Activated naive CD4-positive, alpha-beta T cell treated with anti-CD3 and anti-CD28 coated beads, Interleukin-2, amount 10 ng/mL, durations not matched to agents 7 days and 5 days (primary cell): Measurements from ENCODE around the gene CAMK1G.

Source experiments
- CTCF ChIA-PET: fragments of 350-600 bp; sonication (Branson Sonifier 250); formaldehyde crosslinking; loops from one replicate; lab custom pipeline; 2021; ENCODE audit warnings: antibody characterized with exemption; lab: Charles Lee
- DNase-seq: peaks from one replicate; pipeline ENCODE4 v3.0.0-alpha.2; 2020
- H3K27ac Mint-ChIP-seq: one replicate; pipeline ENCODE4 v1.8.0; 2021; ENCODE audit warnings: mild to moderate bottlenecking, moderate library complexity, mixed read lengths
- H3K27me3 Mint-ChIP-seq: one replicate; pipeline ENCODE4 v1.8.0; 2021; ENCODE audit warnings: mild to moderate bottlenecking, mixed read lengths
- H3K36me3 Mint-ChIP-seq: one replicate; pipeline ENCODE4 v1.8.0; 2021; ENCODE audit warnings: mixed read lengths
- H3K4me1 Mint-ChIP-seq: one replicate; pipeline ENCODE4 v1.8.0; 2021; ENCODE audit warnings: mixed read lengths
- H3K4me3 Mint-ChIP-seq: one replicate; pipeline ENCODE4 v1.8.0; 2021; ENCODE audit warnings: mild to moderate bottlenecking, moderate library complexity, mixed read lengths
- H3K9me3 Mint-ChIP-seq: one replicate; pipeline ENCODE4 v1.8.0; 2021; ENCODE audit warnings: mixed read lengths

CAMK1G gene

GRCh38 chr1:209621741-209622655 lies 38.5 kb downstream of the CAMK1G start:
- H3K27ac Mint-ChIP-seq, result no peak overlapping the region
- H3K4me1 Mint-ChIP-seq, result peaks cover 10% of the 10 kb centered on the region
- DNase-seq, result no peak
- CTCF ChIA-PET, result interaction anchor here (1.4 kb wide), 1 partner anchor 56 kb away, joined by 6 read pairs; no protein-coding TSS in a partner anchor
- H3K9me3 Mint-ChIP-seq, result no peaks in the 10 kb centered on the region
- H3K36me3 Mint-ChIP-seq, result no peaks in the 10 kb centered on the region
- no peak overlapping the region for H3K4me3 Mint-ChIP-seq
- H3K27me3 Mint-ChIP-seq, result peaks cover 15% of the 10 kb centered on the region

DNA sequence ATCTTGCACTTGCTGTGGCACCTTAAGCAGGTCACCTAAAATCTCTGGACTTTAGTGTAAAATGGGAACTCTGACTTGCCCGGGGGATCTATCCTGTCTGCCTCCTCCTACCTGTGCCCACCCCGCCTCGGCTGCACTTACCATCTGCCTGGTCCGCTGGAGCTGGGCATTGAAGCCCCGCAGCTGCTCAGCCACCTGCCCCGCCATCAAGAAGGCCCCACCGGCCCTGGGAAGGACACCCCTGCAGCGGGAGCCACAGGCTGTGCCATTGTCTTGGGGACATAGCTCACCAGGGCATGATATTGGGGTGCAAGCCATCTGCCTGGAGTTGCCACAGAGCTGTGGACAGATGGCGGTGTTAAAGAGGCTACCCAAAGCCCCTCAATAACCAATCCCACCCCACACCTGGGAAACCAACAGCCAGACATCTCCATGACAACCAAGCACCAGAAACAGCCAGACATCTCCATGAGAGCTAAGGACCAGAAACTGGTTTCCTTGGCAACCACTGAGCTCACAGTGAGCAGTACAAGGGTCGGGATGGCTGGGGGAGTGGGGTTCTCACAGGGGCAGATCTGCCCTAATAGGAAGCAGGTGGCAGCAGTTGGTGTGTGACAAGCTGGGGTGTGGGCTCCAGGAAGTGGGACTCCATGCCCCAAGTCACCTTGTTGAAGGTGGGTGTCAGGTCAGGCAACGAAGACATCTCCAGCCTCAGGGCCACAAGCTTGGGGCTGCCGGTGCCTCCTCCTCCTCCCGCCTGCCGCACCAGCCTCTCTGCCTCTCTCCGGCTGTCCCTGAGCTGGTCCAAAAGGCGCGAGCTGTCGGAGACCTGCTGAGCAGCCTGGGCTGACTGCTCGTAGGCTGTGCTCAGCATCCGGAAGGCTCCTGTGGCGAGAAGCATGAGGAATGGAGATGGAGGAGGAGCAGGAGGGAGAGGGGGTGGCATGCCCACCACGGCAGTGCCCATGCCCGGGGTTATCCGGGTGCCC lies 39.6 kb downstream of the CAMK1G start:
- H3K9me3 Mint-ChIP-seq, result no peaks in the 10 kb centered on the region
- H3K36me3 Mint-ChIP-seq, result no peaks in the 10 kb centered on the region
- H3K4me3 Mint-ChIP-seq, result no peak overlapping the region
- no peak for DNase-seq
- peaks cover 20% of the 10 kb centered on the region for H3K27me3 Mint-ChIP-seq
- H3K27ac Mint-ChIP-seq, result no peak overlapping the region
- CTCF ChIA-PET, result interaction anchor here (1.3 to 2.6 kb wide), 6 partner anchors 16 to 68 kb away, joined by 3 to 9 read pairs (median 4); no protein-coding TSS in a partner anchor
- H3K4me1 Mint-ChIP-seq, result peaks cover 10% of the 10 kb centered on the region

GRCh38 chr1:209624558-209625549 lies 41.3 kb downstream of the CAMK1G start:
- Mint-ChIP-seq H3K27me3 (peaks cover 23% of the 10 kb centered on the region), H3K27ac (no peak overlapping the region), H3K36me3 (no peaks in the 10 kb centered on the region), H3K4me3 (no peak overlapping the region), H3K9me3 (no peaks in the 10 kb centered on the region), H3K4me1 (no peaks in the 10 kb centered on the region)
- no peak for DNase-seq
- CTCF ChIA-PET, result interaction anchor here (0.7 to 4.8 kb wide), 8 partner anchors 9 to 67 kb away, joined by 3 to 27 read pairs (median 4); no protein-coding TSS in a partner anchor

DNA sequence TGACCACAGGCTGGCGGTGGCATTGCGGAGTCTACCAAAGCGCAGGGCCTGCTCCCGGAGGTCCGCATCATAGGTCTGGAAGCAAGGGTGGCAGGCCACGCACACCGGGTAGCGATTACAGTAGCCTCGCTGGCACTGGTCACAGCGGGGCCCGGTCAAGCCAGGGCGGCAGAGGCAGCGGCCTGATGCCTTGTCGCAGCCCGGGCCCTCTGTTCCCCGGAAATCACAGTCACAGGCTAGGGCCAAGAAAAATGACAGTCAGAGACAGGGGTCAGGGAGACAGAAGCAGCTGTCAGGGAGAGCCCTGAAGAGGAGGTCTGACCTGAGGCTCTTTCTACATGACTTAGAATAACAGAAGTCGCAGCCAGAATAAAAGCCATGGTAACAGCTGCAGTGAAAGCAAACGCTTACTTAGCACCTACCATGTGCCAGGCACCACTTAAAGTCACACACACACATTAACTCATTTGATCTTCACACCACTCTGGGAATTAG lies 42.3 kb downstream of the CAMK1G start:
- H3K9me3 Mint-ChIP-seq, result no peaks in the 10 kb centered on the region
- no peaks in the 10 kb centered on the region for H3K36me3 Mint-ChIP-seq
- CTCF ChIA-PET, result interaction anchor here (1.1 to 7.3 kb wide), 5 partner anchors 10 to 56 kb away, joined by 3 to 62 read pairs (median 6); no protein-coding TSS in a partner anchor
- H3K27me3 Mint-ChIP-seq, result peaks cover 24% of the 10 kb centered on the region
- H3K4me3 Mint-ChIP-seq, result no peak overlapping the region
- DNase-seq, result no peak
- H3K4me1 Mint-ChIP-seq, result no peaks in the 10 kb centered on the region
- no peak overlapping the region for H3K27ac Mint-ChIP-seq

DNA sequence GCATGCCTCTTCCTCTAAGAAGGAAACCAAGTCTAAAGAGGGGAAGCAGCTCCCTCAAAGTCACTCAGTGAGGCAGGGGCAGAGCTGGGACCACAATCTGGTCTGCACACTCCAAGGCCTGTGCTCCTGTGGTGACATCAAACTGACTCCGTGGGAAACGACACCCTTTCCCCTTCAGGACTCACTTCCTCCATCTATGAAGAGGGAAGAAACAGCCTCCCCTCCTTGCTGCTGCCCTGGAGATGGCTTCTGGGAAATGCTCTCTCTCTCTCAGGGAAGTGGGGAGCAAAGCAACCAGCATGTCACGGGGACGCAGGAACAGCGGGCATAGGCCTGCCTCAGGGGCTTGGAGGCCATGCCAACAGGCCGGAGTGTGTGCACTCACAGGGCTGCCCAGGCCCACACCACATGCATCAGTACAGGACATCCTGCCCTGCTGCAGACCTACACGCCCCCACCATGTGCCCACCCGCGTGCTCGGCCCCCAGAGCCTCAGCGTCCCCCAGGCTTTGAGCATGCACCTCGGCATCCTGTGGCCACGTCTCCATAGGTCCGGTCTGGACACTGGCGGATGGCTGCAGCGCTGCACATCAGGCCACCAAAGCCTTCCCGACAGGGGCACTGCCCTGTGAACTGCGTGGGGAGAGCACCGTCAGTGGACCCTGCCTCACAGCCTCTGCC lies 43.0 kb downstream of the CAMK1G start:
- H3K36me3 Mint-ChIP-seq, result no peaks in the 10 kb centered on the region
- CTCF ChIA-PET, result interaction anchor here (0.9 to 7.3 kb wide), 10 partner anchors 10 to 59 kb away, joined by 3 to 62 read pairs (median 10); partner anchors contain the start of gene CAMK1G
- H3K27me3 Mint-ChIP-seq, result peaks cover 28% of the 10 kb centered on the region
- DNase-seq, result no peak
- no peaks in the 10 kb centered on the region for H3K4me1 Mint-ChIP-seq
- no peak overlapping the region for H3K27ac Mint-ChIP-seq
- H3K4me3 Mint-ChIP-seq, result no peak overlapping the region
- no peaks in the 10 kb centered on the region for H3K9me3 Mint-ChIP-seq

GRCh38 chr1:209627027-209627731 lies 43.7 kb downstream of the CAMK1G start:
- no peaks in the 10 kb centered on the region for H3K4me1 Mint-ChIP-seq
- CTCF ChIA-PET, result interaction anchor here (0.7 to 7.3 kb wide), 14 partner anchors 11 to 120 kb away, joined by 3 to 62 read pairs (median 6); partner anchors contain the start of gene CAMK1G
- DNase-seq, result no peak
- H3K9me3 Mint-ChIP-seq, result no peaks in the 10 kb centered on the region
- H3K4me3 Mint-ChIP-seq, result no peak overlapping the region
- no peaks in the 10 kb centered on the region for H3K36me3 Mint-ChIP-seq
- no peak overlapping the region for H3K27ac Mint-ChIP-seq
- H3K27me3 Mint-ChIP-seq, result peaks cover 33% of the 10 kb centered on the region

GRCh38 chr1:209627732-209628196 lies 44.2 kb downstream of the CAMK1G start:
- no peaks in the 10 kb centered on the region for H3K36me3 Mint-ChIP-seq
- H3K9me3 Mint-ChIP-seq, result no peaks in the 10 kb centered on the region
- H3K4me3 Mint-ChIP-seq, result no peak overlapping the region
- peaks cover 32% of the 10 kb centered on the region for H3K27me3 Mint-ChIP-seq
- no peak overlapping the region for H3K27ac Mint-ChIP-seq
- DNase-seq, result peak; percentile 84
- no peaks in the 10 kb centered on the region for H3K4me1 Mint-ChIP-seq
- CTCF ChIA-PET, result interaction anchor here (0.7 to 7.3 kb wide), 16 partner anchors 11 to 129 kb away, joined by 3 to 62 read pairs (median 6); partner anchors contain the start of gene CAMK1G

- Mint-ChIP-seq H3K4me1 (no peaks in the 10 kb centered on the region), H3K27me3 (peaks cover 24% of the 10 kb centered on the region), H3K9me3 (no peaks in the 10 kb centered on the region), H3K27ac (no peak overlapping the region), H3K36me3 (no peaks in the 10 kb centered on the region), H3K4me3 (no peak overlapping the region)
- CTCF ChIA-PET, result interaction anchor here (0.7 to 7.3 kb wide), 10 partner anchors 10 to 128 kb away, joined by 3 to 62 read pairs (median 8); no protein-coding TSS in a partner anchor
- no peak for DNase-seq
Measured at GRCh38 chr1:209628618-209629299, 45.2 kb downstream of the CAMK1G start.

GRCh38 chr1:209629621-209630382 lies 46.3 kb downstream of the CAMK1G start:
- Mint-ChIP-seq H3K36me3 (no peaks in the 10 kb centered on the region), H3K4me3 (no peak overlapping the region), H3K27ac (no peak overlapping the region), H3K4me1 (peaks cover under 1% of the 10 kb centered on the region), H3K9me3 (no peaks in the 10 kb centered on the region), H3K27me3 (peaks cover 18% of the 10 kb centered on the region)
- CTCF ChIA-PET, result interaction anchor here (1.0 to 7.3 kb wide), 12 partner anchors 11 to 63 kb away, joined by 3 to 62 read pairs (median 7); no protein-coding TSS in a partner anchor
- no peak for DNase-seq

GRCh38 chr1:209630383-209631225 lies 47.1 kb downstream of the CAMK1G start:
- no peak overlapping the region for H3K27ac Mint-ChIP-seq
- no peak for DNase-seq
- CTCF ChIA-PET, result interaction anchor here (0.8 to 7.3 kb wide), 14 partner anchors 18 to 118 kb away, joined by 3 to 62 read pairs (median 5); partner anchors contain the start of gene G0S2
- no peaks in the 10 kb centered on the region for H3K9me3 Mint-ChIP-seq
- H3K4me3 Mint-ChIP-seq, result no peak overlapping the region
- H3K27me3 Mint-ChIP-seq, result peaks cover 18% of the 10 kb centered on the region
- H3K36me3 Mint-ChIP-seq, result no peaks in the 10 kb centered on the region
- H3K4me1 Mint-ChIP-seq, result peaks cover 6% of the 10 kb centered on the region
